NB4 (cell line): ENCODE data around the gene RAPGEFL1.

Experiments used
- DNase-seq: peaks from one replicate; pipeline ENCODE4 v3.0.0; 2010; ENCODE audit warnings: low read depth
- H3K4me3 ChIP-seq: one replicate; pipeline ENCODE4 v1.5.1; 2011; ENCODE audit warnings: mild to moderate bottlenecking, low read depth, low read length, moderate library complexity
- MYC ChIP-seq: IDR thresholded peaks from 2 replicates; pipeline ENCODE4 v1.6.1; 2011; ENCODE audit warnings: low read depth, low read length
- POLR2A ChIP-seq: IDR thresholded peaks from 2 replicates; pipeline ENCODE4 v1.6.1; 2011; ENCODE audit warnings: mild to moderate bottlenecking; ENCODE audit not compliant: insufficient read length; ENCODE audit errors: extremely low read depth
- TF ChIP-seq, protein P1 (sequence below): IDR thresholded peaks from one replicate; pipeline ENCODE4 v1.5.1; 2012; ENCODE audit warnings: low read depth, low read length
- TF ChIP-seq, protein P2 (sequence below): IDR thresholded peaks from 2 replicates; pipeline ENCODE4 v1.6.1; 2011; ENCODE audit warnings: low read depth, low read length

Gene RAPGEFL1

DNA sequence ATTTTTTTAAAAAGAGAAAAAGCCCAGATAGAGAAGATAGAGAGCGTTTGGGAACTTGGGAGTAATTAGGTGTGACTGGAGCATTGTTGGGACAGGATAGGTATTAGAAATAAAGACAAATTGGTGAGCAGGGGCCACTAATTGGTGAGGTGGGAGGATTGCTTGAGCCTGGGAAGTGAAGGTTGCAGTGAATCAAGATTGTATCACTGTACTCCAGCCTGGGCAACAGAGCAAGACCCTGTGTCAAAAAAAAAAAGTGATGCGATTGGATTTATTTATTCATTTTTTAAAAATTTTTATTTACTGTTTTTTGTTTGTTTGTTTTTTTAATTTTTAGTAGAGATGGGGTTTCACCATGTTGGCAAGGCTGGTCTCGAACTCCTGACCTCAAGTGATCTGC is 31.8 kb upstream of the RAPGEFL1 start:
- TF ChIP-seq POLR2A, result no peak
- TF ChIP-seq MYC, result no peak
- TF ChIP-seq, protein P1, sequence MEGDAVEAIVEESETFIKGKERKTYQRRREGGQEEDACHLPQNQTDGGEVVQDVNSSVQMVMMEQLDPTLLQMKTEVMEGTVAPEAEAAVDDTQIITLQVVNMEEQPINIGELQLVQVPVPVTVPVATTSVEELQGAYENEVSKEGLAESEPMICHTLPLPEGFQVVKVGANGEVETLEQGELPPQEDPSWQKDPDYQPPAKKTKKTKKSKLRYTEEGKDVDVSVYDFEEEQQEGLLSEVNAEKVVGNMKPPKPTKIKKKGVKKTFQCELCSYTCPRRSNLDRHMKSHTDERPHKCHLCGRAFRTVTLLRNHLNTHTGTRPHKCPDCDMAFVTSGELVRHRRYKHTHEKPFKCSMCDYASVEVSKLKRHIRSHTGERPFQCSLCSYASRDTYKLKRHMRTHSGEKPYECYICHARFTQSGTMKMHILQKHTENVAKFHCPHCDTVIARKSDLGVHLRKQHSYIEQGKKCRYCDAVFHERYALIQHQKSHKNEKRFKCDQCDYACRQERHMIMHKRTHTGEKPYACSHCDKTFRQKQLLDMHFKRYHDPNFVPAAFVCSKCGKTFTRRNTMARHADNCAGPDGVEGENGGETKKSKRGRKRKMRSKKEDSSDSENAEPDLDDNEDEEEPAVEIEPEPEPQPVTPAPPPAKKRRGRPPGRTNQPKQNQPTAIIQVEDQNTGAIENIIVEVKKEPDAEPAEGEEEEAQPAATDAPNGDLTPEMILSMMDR, result no peak
- TF ChIP-seq, protein P2, sequence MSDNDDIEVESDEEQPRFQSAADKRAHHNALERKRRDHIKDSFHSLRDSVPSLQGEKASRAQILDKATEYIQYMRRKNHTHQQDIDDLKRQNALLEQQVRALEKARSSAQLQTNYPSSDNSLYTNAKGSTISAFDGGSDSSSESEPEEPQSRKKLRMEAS, result no peak
- DNase-seq, result no peak
- H3K4me3 ChIP-seq, result no peak overlapping the region

DNA sequence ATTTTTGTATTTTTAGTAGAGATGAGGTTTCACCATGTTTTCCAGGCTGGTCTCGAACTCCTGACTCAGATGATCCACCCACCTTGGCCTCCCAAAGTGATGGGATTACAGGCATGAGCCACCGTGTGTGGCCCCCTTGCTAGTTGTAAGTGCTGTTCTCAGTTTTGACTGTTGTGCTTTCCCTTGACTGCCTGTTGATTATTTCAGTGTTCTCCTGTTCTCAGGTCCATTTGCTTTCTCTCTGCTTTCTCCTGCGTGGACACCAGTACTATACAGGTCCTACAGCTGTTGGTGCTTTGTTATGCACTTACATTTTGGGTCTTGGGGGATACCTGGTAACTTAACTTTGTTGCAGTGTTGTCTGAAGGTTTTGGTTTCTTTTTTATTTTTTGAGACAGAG is 28.7 kb upstream of the RAPGEFL1 start:
- no peak for DNase-seq
- TF ChIP-seq MYC, result no peak
- TF ChIP-seq, protein P1, result no peak
- TF ChIP-seq, protein P2, result no peak
- no peak for TF ChIP-seq POLR2A

DNA sequence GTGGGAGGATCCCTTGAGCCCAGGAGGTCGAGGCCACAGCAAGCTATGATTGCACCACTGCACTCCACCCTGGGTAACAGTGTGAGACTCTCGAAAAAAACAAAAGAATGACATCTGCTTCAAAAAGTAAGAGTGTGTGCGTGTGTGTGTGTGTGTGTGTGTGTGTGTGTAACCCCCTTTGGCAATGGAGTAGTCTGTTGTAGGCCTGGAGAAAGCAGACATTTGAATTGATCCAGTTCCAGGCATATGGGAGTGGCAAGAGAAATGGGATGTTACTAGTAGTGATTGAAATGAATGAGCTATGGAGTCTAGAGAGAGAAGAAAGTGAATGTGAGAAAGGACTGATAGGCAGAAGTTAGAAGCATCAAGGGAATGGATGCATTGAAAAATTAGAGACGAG is 27.0 kb upstream of the RAPGEFL1 start:
- no peak overlapping the region for H3K4me3 ChIP-seq
- TF ChIP-seq, protein P2, result no peak
- TF ChIP-seq, protein P1, result no peak
- TF ChIP-seq MYC (no peak), POLR2A (no peak)
- DNase-seq, result peak; percentile 37

More for the DNA sequence above, 28.7 kb upstream of the RAPGEFL1 start:
- H3K4me3 ChIP-seq, result no peak overlapping the region

DNA sequence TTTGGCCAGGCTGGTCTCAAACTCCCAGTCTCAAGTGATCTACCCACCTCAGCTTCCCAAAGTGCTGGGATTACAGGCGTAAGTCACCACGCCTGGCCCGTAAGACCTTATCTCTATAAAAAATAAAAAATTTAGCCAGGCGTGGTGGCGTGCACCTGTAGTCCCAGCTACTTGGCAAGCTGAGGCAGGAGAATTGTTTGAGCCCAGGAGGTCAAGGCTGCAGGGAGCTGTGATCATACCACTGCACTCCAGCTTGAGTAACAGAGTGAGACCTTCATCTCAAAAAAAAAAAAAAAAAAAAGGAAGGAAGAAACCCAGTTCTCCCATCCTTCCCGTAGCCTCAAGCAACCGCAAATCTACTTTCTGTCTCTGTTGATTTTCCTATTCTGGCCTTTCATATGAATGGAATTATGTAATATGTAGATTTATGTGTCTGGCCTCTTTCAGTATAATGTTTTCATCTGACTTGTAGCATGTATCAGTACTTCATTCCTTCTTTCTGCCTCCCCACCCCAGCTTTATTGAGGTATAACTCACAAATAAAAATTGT is 25.8 kb upstream of the RAPGEFL1 start:
- TF ChIP-seq, protein P2, result no peak
- TF ChIP-seq MYC, result no peak
- TF ChIP-seq, protein P1, result no peak
- no peak for TF ChIP-seq POLR2A
- no peak overlapping the region for H3K4me3 ChIP-seq
- no peak for DNase-seq

DNA sequence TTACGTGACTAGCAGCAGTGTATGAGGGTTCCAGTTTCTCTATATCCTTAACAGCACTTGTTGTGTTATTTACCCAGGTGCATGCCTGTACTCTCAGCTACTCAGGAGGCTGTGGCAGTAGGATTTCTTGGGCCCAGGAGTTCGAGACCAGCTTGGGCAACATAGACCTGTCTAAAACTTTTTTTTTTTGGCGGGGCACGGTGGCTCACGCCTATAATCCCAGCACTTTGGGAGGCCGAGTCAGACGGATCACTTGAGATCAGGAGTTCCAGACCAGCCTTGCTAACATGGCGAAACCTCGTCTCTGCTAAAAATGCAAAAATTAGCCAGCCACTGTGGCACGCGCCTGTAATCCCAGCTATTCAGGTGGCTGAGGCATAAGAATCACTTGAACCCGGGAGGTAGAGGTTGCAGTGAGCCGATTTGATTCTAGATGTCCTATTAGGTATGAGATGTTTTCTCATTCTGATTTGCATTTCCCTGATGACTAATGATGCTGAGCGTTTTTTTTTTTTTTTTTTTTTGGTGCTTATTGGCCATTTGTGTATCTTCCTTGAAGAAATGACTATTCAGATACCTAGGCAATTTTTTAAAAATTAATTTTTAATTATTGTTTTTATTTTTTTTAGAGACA is 23.6 kb upstream of the RAPGEFL1 start:
- no peak for TF ChIP-seq POLR2A
- TF ChIP-seq, protein P1, result no peak
- no peak for TF ChIP-seq MYC
- TF ChIP-seq, protein P2, result no peak
- DNase-seq, result no peak
- no peak overlapping the region for H3K4me3 ChIP-seq
